GM19240 (cell line): ENCODE results near the gene CALR3.

Experiments used
- DNase-seq: peaks from one replicate; pipeline ENCODE4 v3.0.0; 2011; ENCODE audit warnings: low spot score; ENCODE audit not compliant: insufficient read length

The CALR3 gene

DNA sequence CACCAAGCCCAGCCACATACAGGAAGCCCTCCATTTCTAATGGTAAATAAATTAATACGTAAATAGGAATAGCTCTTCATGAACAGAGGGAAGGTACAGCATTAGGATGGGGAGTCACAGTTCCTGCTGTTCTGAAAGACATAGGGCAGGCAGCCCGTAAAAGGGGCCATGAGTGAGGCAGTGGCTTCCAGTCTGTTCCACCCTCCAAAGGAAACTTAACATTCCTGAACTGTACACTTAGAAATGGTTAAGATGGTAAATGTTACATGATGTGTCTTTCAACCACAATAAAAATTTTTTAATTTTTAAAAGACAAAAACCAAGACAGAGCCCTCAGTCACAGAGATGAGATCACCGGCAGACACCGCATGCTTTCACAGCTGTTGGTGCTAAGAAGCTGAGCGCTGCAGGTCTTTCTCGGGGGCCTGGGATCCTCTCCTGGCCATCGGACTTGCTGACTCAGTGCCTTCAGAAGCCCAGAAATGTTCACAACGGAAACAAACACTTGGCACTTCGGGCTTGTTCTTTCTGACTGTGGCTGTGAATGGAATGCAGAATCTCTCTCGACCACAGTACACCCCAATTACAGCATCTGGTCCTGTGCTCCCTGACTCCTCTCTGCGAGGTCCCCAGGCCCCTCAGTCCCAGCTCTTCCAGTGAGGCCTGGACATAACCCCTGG, 60.6 kb downstream of the CALR3 start:
- DNase-seq, result no peak

DNA sequence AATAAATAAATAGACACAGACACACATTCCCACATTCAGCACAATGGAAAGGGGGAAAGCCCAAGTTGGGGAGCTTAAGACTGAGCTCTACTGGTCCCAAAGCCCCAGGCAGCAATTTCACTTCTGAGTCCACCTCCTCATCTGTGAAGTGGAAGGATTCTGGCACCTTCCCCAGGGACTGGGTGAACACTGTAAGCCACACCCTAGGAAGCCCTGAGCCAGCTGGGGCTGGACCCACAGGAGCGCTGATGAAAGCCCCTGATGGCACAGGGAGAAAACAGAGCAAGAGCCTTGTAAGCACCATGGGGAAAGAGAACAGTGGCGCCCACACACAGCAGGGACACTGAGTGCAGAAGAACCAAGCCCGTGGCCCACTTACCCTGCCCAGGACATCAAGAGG, 62.0 kb downstream of the CALR3 start:
- no peak for DNase-seq

DNA sequence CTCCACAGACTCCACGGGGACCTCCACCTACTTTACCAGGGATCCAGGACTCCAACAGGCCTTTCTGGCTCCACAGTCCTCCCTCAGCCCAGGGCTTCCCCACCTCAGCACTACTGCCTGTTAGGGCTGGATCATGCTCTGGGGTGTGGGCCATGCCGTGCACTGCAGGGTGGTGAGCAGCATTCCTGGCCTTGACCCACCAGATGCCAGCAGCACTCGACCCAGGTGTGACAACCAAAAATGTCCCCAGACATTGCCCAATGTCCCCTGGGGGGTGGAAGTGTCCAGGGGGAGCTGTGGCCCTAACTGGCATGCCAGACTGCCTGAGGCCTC, 66.2 kb downstream of the CALR3 start:
- DNase-seq, result no peak

DNA sequence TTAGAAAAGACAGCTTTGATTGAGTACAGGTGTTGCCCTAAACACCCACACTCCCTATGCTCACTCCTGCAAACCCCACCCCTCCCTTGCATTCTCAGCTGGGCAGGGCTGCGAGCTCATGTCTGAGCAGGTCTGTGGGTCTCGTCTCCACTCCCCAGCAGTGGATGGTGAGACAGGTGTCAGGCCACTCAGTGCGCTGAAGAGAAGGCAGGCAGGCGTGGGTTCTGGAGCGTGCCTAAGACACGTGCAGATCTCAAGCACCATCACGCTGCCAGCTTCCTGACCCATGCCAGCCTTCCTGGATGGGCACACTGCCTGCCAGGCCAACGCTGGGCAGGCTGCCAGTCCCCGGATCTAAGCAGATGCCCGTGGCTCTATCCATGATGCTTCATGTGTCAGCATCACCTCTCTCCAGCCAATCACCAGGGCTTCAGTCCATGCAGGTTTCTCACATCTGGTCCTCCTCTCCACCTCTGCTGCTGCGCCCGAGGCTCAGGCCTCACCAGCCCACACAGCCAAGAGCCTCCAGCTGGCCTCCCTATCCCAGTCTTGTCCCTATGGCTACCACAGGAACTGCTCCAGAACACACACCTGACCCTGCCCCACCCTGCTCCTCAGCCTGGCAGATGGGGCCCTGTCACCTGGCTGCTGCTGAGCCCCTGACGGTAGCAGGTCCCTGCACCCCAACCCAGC, 66.8 kb downstream of the CALR3 start:
- no peak for DNase-seq
